Naive thymus-derived CD4-positive, alpha-beta T cell (primary cell): Measurements from ENCODE around the gene LIMD2. TPM values are rescaled to one million over a fixed set of nuclear protein-coding genes. Genes with fewer than 3 reads are reported as not detected.

ENCODE experiments used
- ATAC-seq: fragments of 150-1000 bp; cut with Tn5 transposase; 2 replicates; pipeline ENCODE4 v1.10.0; 2021; ENCODE audit warnings: mild to moderate bottlenecking, moderate library complexity
- CTCF ChIA-PET: fragments of 350-600 bp; sonication (Branson Sonifier 250); formaldehyde crosslinking; loops from one replicate; lab custom pipeline; 2021; ENCODE audit warnings: antibody characterized with exemption; lab: Charles Lee
- POLR2A ChIA-PET: fragments of 350-600 bp; sonication (Branson Sonifier 250); formaldehyde crosslinking; loops from one replicate; lab custom pipeline; 2021; ENCODE audit warnings: antibody characterized with exemption, inconsistent platforms; lab: Charles Lee
- DNase-seq, 9 donors: peaks; one replicate each; pipeline versions ENCODE4 v3.0.0 to v3.0.0-alpha.2; 2020 to 2022; ENCODE audit warnings: mixed read lengths in 1 of 9
- H3K27ac ChIP-seq: one replicate; pipeline ENCODE4 v1.7.0; 2013; ENCODE audit warnings: mild to moderate bottlenecking, low read depth, low read length, moderate library complexity
- H3K27me3 ChIP-seq, 2 donors: one replicate each; pipeline ENCODE4 v1.7.0; 2013; ENCODE audit warnings: low read length in 2 of 2, mild to moderate bottlenecking in 2 of 2, moderate library complexity in 2 of 2; ENCODE audit not compliant: control insufficient read depth in 2 of 2, insufficient read depth in 2 of 2
- H3K36me3 ChIP-seq, 3 experiments: 1 replicate in 2 of 3; 2 replicates in 1 of 3; pipeline ENCODE4 v1.7.0; 2013; ENCODE audit warnings: low read length in 3 of 3, mild to moderate bottlenecking in 3 of 3, moderate library complexity in 1 of 3; ENCODE audit not compliant: insufficient read depth in 3 of 3, control insufficient read depth in 2 of 3
- H3K4me1 ChIP-seq, 2 donors: one replicate each; pipeline ENCODE4 v1.7.0; 2013; ENCODE audit warnings: low read length in 2 of 2, mild to moderate bottlenecking in 2 of 2, moderate library complexity in 1 of 2; ENCODE audit not compliant: control insufficient read depth in 2 of 2, insufficient read depth in 2 of 2
- H3K4me3 ChIP-seq: 2 replicates; pipeline ENCODE4 v1.7.0; 2013; ENCODE audit warnings: mild to moderate bottlenecking, low read length
- H3K9me3 ChIP-seq, 3 experiments: 1 replicate in 2 of 3; 2 replicates in 1 of 3; pipeline ENCODE4 v1.7.0; 2013; ENCODE audit warnings: low read length in 3 of 3; ENCODE audit not compliant: control insufficient read depth in 2 of 3
- H3K27ac Mint-ChIP-seq, 9 donors: one replicate each; pipeline ENCODE4 v1.8.0; 2020 to 2022; ENCODE audit warnings: mixed read lengths in 9 of 9, mild to moderate bottlenecking in 8 of 9, moderate library complexity in 5 of 9, inconsistent platforms in 2 of 9
- H3K27me3 Mint-ChIP-seq, 5 donors: one replicate each; pipeline ENCODE4 v1.8.0; 2021 to 2022; ENCODE audit warnings: mixed read lengths in 5 of 5, mild to moderate bottlenecking in 1 of 5
- H3K36me3 Mint-ChIP-seq, 5 donors: one replicate each; pipeline ENCODE4 v1.8.0; 2020 to 2022; ENCODE audit warnings: mixed read lengths in 5 of 5, mild to moderate bottlenecking in 3 of 5, inconsistent platforms in 1 of 5
- H3K4me1 Mint-ChIP-seq, 7 donors: one replicate each; pipeline ENCODE4 v1.8.0; 2020 to 2022; ENCODE audit warnings: mixed read lengths in 7 of 7, mild to moderate bottlenecking in 3 of 7, inconsistent platforms in 1 of 7
- H3K4me3 Mint-ChIP-seq, 10 donors: one replicate each; pipeline ENCODE4 v1.8.0; 2020 to 2022; ENCODE audit warnings: mild to moderate bottlenecking in 10 of 10, mixed read lengths in 10 of 10, moderate library complexity in 6 of 10, inconsistent platforms in 2 of 10
- H3K9me3 Mint-ChIP-seq, 11 donors: one replicate each; pipeline ENCODE4 v1.8.0; 2020 to 2022; ENCODE audit warnings: mixed read lengths in 11 of 11, mild to moderate bottlenecking in 4 of 11, inconsistent platforms in 1 of 11, moderate library complexity in 1 of 11
- intact Hi-C, 2 donors: fragments of 100-400 bp; cut with micrococcal nuclease; formaldehyde crosslinking; loops; one replicate each; pipeline ENCODE4 v1.15.1; 2023
- polyA plus RNA-seq, 2 donors: library from polyadenylated mRNA; unstranded; fragments of 300-500 nt; fragmentation: Illumina TruSeq; gene quantifications; one replicate each; pipeline ENCODE4 v1.2.3, GENCODE V29; 2021
- total RNA-seq, 6 experiments: library from RNA in 5 of 6; stranded (reverse) in 5 of 6; gene quantifications; 1 replicate in 5 of 6; 2 replicates in 1 of 6; pipeline ENCODE4 v1.2.3 and lab custom pipeline; 2021 to 2026

LIMD2 gene
- total RNA-seq, result 100 to 1,000 TPM; 575 to 937 (median 595) TPM
- polyA plus RNA-seq, result 100 to 1,000 TPM; 542 to 792 TPM
- 525 reads per million, percentile 98 among the genes with 10 or more reads in this experiment for total RNA-seq (lab: John Stamatoyannopoulos, UW)

- ChIA-PET CTCF (interaction anchor here (3.2 kb wide), 1 partner anchor 10 kb away, joined by 18 read pairs; no protein-coding TSS in a partner anchor), POLR2A (interaction anchor here (0.8 to 9.5 kb wide), 18 partner anchors 10 to 1275 kb away, joined by 3 to 117 read pairs (median 8); partner anchors contain the start of genes CCDC47, CEP95, DDX42 and DDX5)
- H3K36me3 ChIP-seq, result peaks cover 6 to 45% (median 14%) of the 10 kb centered on the region in 3 experiments
Observed at GRCh38 chr17:63699638-63700527, at the start of gene LIMD2. Gene LIMD2 (minus strand): TSS chr17:63700125. CDS start chr17:63699298, 827 bp downstream.

GRCh38 chr17:63741408-63742173 lies 41.7 kb upstream of the LIMD2 start, which contains the start of gene STRADA:
Gene STRADA (minus strand): TSS chr17:63741799. CDS start chr17:63728369, 13,430 bp downstream.
- peak; percentile 95 to 99 (median 98) for DNase-seq
- H3K27ac Mint-ChIP-seq, result peak within 1 kb of the TSS; percentile 88 to 99 (median 93)
- no peaks in the 10 kb centered on the region for H3K9me3 Mint-ChIP-seq
- Histone ChIP-seq H3K4me1 (peaks cover 0 to 8% of the 10 kb centered on the region in 2 donors), H3K36me3 (peaks cover 0 to 8% (median 6%) of the 10 kb centered on the region in 3 experiments), H3K4me3 (peak within 1 kb of the TSS; percentile 74), H3K9me3 (no peaks in the 10 kb centered on the region), H3K27ac (peak within 1 kb of the TSS; percentile 96), H3K27me3 (no peaks in the 10 kb centered on the region)
- intact Hi-C loops, result loop anchor here (1.0 to 2.0 kb wide), 10 partner anchors 11 to 405 kb away; partner anchors contain the start of genes CCDC47 (in 2 of the 2), DCAF7 (in 2 of the 2), FTSJ3 (in 2 of the 2) and MAP3K3 (in 2 of the 2)
- peaks cover 6 to 36% (median 24%) of the 10 kb centered on the region in 7 donors for H3K4me1 Mint-ChIP-seq
- peak within 1 kb of the TSS; percentile 83 to 98 (median 89) for H3K4me3 Mint-ChIP-seq
- peaks cover 0 to 10% (median 4%) of the 10 kb centered on the region in 5 donors for H3K36me3 Mint-ChIP-seq
- peak; percentile 97 for ATAC-seq
- ChIA-PET POLR2A (interaction anchor here (0.6 to 9.0 kb wide), 29 partner anchors 10 to 149 kb away, joined by 3 to 129 read pairs (median 5); partner anchors contain the start of genes CCDC47, DDX42, LIMD2 and MAP3K3), CTCF (interaction anchor here (0.8 to 1.4 kb wide), 6 partner anchors 31 to 89 kb away, joined by 3 to 11 read pairs (median 4); partner anchors contain the start of genes CCDC47 and DDX42)
- no peaks in the 10 kb centered on the region for H3K27me3 Mint-ChIP-seq

More at GRCh38 chr17:63699638-63700527, at the start of gene LIMD2:
- H3K27ac Mint-ChIP-seq, result peak within 1 kb of the TSS; percentile 90 to 99 (median 97)
- peak within 1 kb of the TSS; percentile 83 to 100 (median 98) for H3K4me3 Mint-ChIP-seq
- no peaks in the 10 kb centered on the region for H3K27me3 Mint-ChIP-seq
- H3K9me3 Mint-ChIP-seq, result peaks cover 0 to 13% (median 0%) of the 10 kb centered on the region in 11 donors
- intact Hi-C loops, result loop anchor here (1.0 to 5.0 kb wide), 11 partner anchors 41 to 320 kb away; partner anchors contain the start of genes CCDC47 (in 2 of the 2), DCAF7 (in 2 of the 2), STRADA (in 2 of the 2) and FTSJ3 (in 1 of the 2)
- Histone ChIP-seq H3K4me3 (peak within 1 kb of the TSS; percentile 81), H3K27ac (peak within 1 kb of the TSS; percentile 93), H3K4me1 (peaks cover 45 to 51% of the 10 kb centered on the region in 2 donors), H3K27me3 (no peaks in the 10 kb centered on the region), H3K9me3 (no peaks in the 10 kb centered on the region)
- DNase-seq (peak; percentile 79 to 89 (median 85)), ATAC-seq (peak; percentile 57)
- H3K36me3 Mint-ChIP-seq, result peaks cover 3 to 53% (median 22%) of the 10 kb centered on the region in 5 donors
- H3K4me1 Mint-ChIP-seq, result peaks cover 37 to 65% (median 56%) of the 10 kb centered on the region in 7 donors

GRCh38 chr17:63741143-63741407 lies 41.1 kb upstream of the LIMD2 start:
- H3K36me3 ChIP-seq, result peaks cover 0 to 5% (median 5%) of the 10 kb centered on the region in 3 experiments
- Mint-ChIP-seq H3K27ac (peak overlapping the region; percentile 88 to 99 (median 93)), H3K4me1 (peaks cover 6 to 36% (median 24%) of the 10 kb centered on the region in 7 donors), H3K27me3 (no peaks in the 10 kb centered on the region), H3K4me3 (peak overlapping the region; percentile 83 to 98 (median 89)), H3K36me3 (peaks cover 0 to 9% (median 2%) of the 10 kb centered on the region in 5 donors), H3K9me3 (no peaks in the 10 kb centered on the region)
- no peaks in the 10 kb centered on the region for H3K9me3 ChIP-seq
- peak overlapping the region; percentile 96 for H3K27ac ChIP-seq
- peaks cover 0 to 8% of the 10 kb centered on the region in 2 donors for H3K4me1 ChIP-seq
- ATAC-seq (no peak), DNase-seq (no peak)
- ChIA-PET POLR2A (interaction anchor here (0.9 to 9.0 kb wide), 10 partner anchors 11 to 148 kb away, joined by 3 to 129 read pairs (median 5); partner anchors contain the start of genes CCDC47, DDX42, LIMD2 and MAP3K3), CTCF (interaction anchor here (0.8 to 0.9 kb wide), 3 partner anchors 30 to 89 kb away, joined by 3 to 4 read pairs (median 3); no protein-coding TSS in a partner anchor)
- H3K27me3 ChIP-seq, result no peaks in the 10 kb centered on the region
- H3K4me3 ChIP-seq, result peak overlapping the region; percentile 74
- intact Hi-C loops, result loop anchor here (1.0 to 2.0 kb wide), 9 partner anchors 11 to 191 kb away; partner anchors contain the start of genes CCDC47 (in 2 of the 2), DCAF7 (in 2 of the 2), FTSJ3 (in 2 of the 2) and MAP3K3 (in 2 of the 2)

GRCh38 chr17:63740464-63741142 lies 40.7 kb upstream of the LIMD2 start:
- peaks cover 0 to 1% (median under 1%) of the 10 kb centered on the region in 3 experiments for H3K36me3 ChIP-seq
- DNase-seq (peak in 4 of 9 donors; percentile 9 to 19 (median 14)), ATAC-seq (no peak)
- Mint-ChIP-seq H3K36me3 (peaks cover 0 to 4% (median 0%) of the 10 kb centered on the region in 5 donors), H3K9me3 (peaks cover 0 to under 1% (median 0%) of the 10 kb centered on the region in 11 donors), H3K27me3 (no peaks in the 10 kb centered on the region), H3K4me1 (peaks cover 6 to 35% (median 24%) of the 10 kb centered on the region in 7 donors), H3K4me3 (peak overlapping the region; percentile 83 to 98 (median 89)), H3K27ac (peak overlapping the region; percentile 88 to 99 (median 93))
- peak overlapping the region; percentile 96 for H3K27ac ChIP-seq
- intact Hi-C loops, result loop anchor here (1.0 to 2.0 kb wide), 9 partner anchors 12 to 190 kb away; partner anchors contain the start of genes CCDC47 (in 2 of the 2), DCAF7 (in 2 of the 2), FTSJ3 (in 2 of the 2) and MAP3K3 (in 2 of the 2)
- H3K9me3 ChIP-seq, result no peaks in the 10 kb centered on the region
- CTCF ChIA-PET, result interaction anchor here (0.8 to 0.9 kb wide), 3 partner anchors 30 to 90 kb away, joined by 3 to 4 read pairs (median 3); no protein-coding TSS in a partner anchor
- peaks cover 0 to 8% of the 10 kb centered on the region in 2 donors for H3K4me1 ChIP-seq
- no peaks in the 10 kb centered on the region for H3K27me3 ChIP-seq
- H3K4me3 ChIP-seq, result peak overlapping the region; percentile 74
- POLR2A ChIA-PET, result interaction anchor here (0.9 to 9.0 kb wide), 10 partner anchors 10 to 147 kb away, joined by 3 to 129 read pairs (median 5); partner anchors contain the start of genes CCDC47, DDX42, LIMD2 and MAP3K3

GRCh38 chr17:63735691-63736090 lies 35.8 kb upstream of the LIMD2 start:
- no peak overlapping the region for H3K4me3 ChIP-seq
- no peaks in the 10 kb centered on the region for H3K9me3 ChIP-seq
- peaks cover 0 to 4% of the 10 kb centered on the region in 2 donors for H3K4me1 ChIP-seq
- DNase-seq (no peak), ATAC-seq (no peak)
- peaks cover 0 to 2% (median 0%) of the 10 kb centered on the region in 11 donors for H3K9me3 Mint-ChIP-seq
- peak overlapping the region in 4 of 9 donors; percentile 12 to 56 (median 40) for H3K27ac Mint-ChIP-seq
- no peak overlapping the region for H3K4me3 Mint-ChIP-seq
- no peak overlapping the region for H3K27ac ChIP-seq
- peaks cover 5 to 35% (median 26%) of the 10 kb centered on the region in 7 donors for H3K4me1 Mint-ChIP-seq
- H3K36me3 ChIP-seq, result no peaks in the 10 kb centered on the region
- no peaks in the 10 kb centered on the region for H3K27me3 Mint-ChIP-seq
- ChIA-PET POLR2A (interaction anchor here (0.7 to 9.0 kb wide), 7 partner anchors 10 to 40 kb away, joined by 3 to 129 read pairs (median 5); partner anchors contain the start of genes CCDC47, DDX42 and LIMD2), CTCF (no interaction called here)
- intact Hi-C loops, result no loop called here
- H3K27me3 ChIP-seq, result no peaks in the 10 kb centered on the region
- peaks cover 0 to 4% (median 0%) of the 10 kb centered on the region in 5 donors for H3K36me3 Mint-ChIP-seq
